Measurements from ENCODE around the gene KIF21B.

GRCh38 chr1:201026234-201026633 lies 2.7 kb upstream of the KIF21B start:
- TF ChIP-seq EZH2phosphoT487 (IDR thresholded peaks at IDR 0.05; ENCODE audit: low read depth), result no peak
- TF ChIP-seq CTCF (IDR thresholded peaks at IDR 0.05; ENCODE audit: low read depth, low read length), result no peak

Measured in OCI-LY3 (cell line).